Heart right ventricle (tissue), 16 donors: ENCODE measurements around the gene NIPAL3. TPM values are rescaled to one million over a fixed set of nuclear protein-coding genes. Genes with fewer than 3 reads are reported as not detected.

ENCODE experiments used
- ATAC-seq, 8 donors: fragments of 200-7000 bp; cut with Tn5 transposase; one replicate each; pipeline ENCODE4 v1.9.1; 2020; ENCODE audit warnings: mild to moderate bottlenecking in 8 of 8, moderate library complexity in 8 of 8, moderate number of reproducible peaks in 1 of 8
- DNase-seq, 2 donors: peaks; one replicate each; pipeline ENCODE4 v3.0.0-alpha.2; 2020
- H3K27ac ChIP-seq, 10 donors: fragments of 200-600 bp; sonication (generic) in 2 of 10; one replicate each; pipeline versions ENCODE4 v1.5.0 to v1.8.0; 2020 to 2022; ENCODE audit warnings: mild to moderate bottlenecking in 3 of 10
- H3K27me3 ChIP-seq, 7 donors: fragments of 200-600 bp; one replicate each; pipeline ENCODE4 v1.8.0; 2021 to 2022; ENCODE audit warnings: mild to moderate bottlenecking in 2 of 7
- H3K36me3 ChIP-seq, 9 donors: fragments of 200-600 bp; sonication (generic) in 1 of 9; one replicate each; pipeline versions ENCODE4 v1.5.0 to v1.8.0; 2020 to 2022; ENCODE audit warnings: mild to moderate bottlenecking in 2 of 9
- H3K4me1 ChIP-seq, 9 donors: fragments of 200-600 bp; sonication (generic) in 1 of 9; one replicate each; pipeline versions ENCODE4 v1.5.0 to v1.8.0; 2020 to 2022; ENCODE audit warnings: mild to moderate bottlenecking in 4 of 9
- H3K4me3 ChIP-seq, 10 donors: fragments of 200-600 bp; sonication (generic) in 2 of 10; one replicate each; pipeline versions ENCODE4 v1.5.0 to v1.8.0; 2020 to 2022; ENCODE audit warnings: mild to moderate bottlenecking in 7 of 10, moderate library complexity in 2 of 10
- H3K9me3 ChIP-seq, 11 donors: fragments of 200-600 bp in 10 of 11; sonication (generic) in 2 of 11; one replicate each; pipeline versions ENCODE4 v1.5.0 to v1.8.0; 2013 to 2022; ENCODE audit warnings: mild to moderate bottlenecking in 2 of 11, control low read depth in 1 of 11, moderate library complexity in 1 of 11
- WGBS, 2 donors: extraction: QIAGEN DNeasy Blood & Tissue Kit; methylation state at CpG; one replicate each; pipeline ENCODE4 v1.1.7; 2013; ENCODE audit warnings: inconsistent platforms in 1 of 2; 5-methylcytosine and 5-hydroxymethylcytosine counted together
- intact Hi-C, 10 donors: fragments of 100-400 bp; cut with DNase I; formaldehyde crosslinking; loops; one replicate each; pipeline versions ENCODE4 v1.11.1 to v1.14.2; 2022
- polyA plus RNA-seq, 2 donors: library from polyadenylated mRNA; stranded (reverse); fragments of 200-250 nt; gene quantifications; one replicate each; pipeline ENCODE4 v1.2.3, GENCODE V29; 2013
- total RNA-seq, 10 donors: library from RNA; stranded (reverse); fragmentation: NEBNext Ultra II Directional in 3 of 10; extraction: Animal tissue kit (Norgen Biotek cat#: 25700) in 3 of 10; gene quantifications; one replicate each; pipeline versions ENCODE4 v1.2.1 to v1.2.4, GENCODE V29; 2021 to 2023
- TF ChIP-seq, protein P1 (sequence below), 9 donors: fragments of 200-600 bp; sonication (generic) in 2 of 9; IDR thresholded peaks; one replicate each; pipeline versions ENCODE4 v1.5.0 to v1.8.0; 2021 to 2022; ENCODE audit warnings: antibody characterized with exemption in 9 of 9, mild to moderate bottlenecking in 5 of 9, moderate library complexity in 1 of 9
- donor health status: Arrhythmogenic right ventricular cardiomyopathy.
- donor health status: ischemic (EF 13 %, LVEDD 7.1; RV severe dilation, severe dysfunction).
- donor health status: healthy with polysubstance abuse.
- donor health status: DM: no; HTN: yes; CAD: no.
- donor health status: DM: no; HTN: no; CAD: no.
- donor health status: ischemic (EF 25% LVEDD 6.9; RV normal size, moderate dysfunction).
- donor health status: ischemic (EF 25% LVEDD 5.7; RV mildly dilated, moderate dysfunction).
- donor health status: healthy.
- donor health status: DM: yes; HTN: yes; CAD: no.
- donor health status: Ischemic cardiomyopathy.
- donor health status: ischemic (EF 35%, LVEDD 5.7; RV mildly dilated, moderate dysfunction).
- donor health status: nonischemic (EF 11% LVEDD 7.7; RV severe dilation, severe dysfunction).
- donor health status: DM: yes; HTN: yes; CAD: no.
- donor health status: PGD.
- donor health status: ischemic (EF 29% LVEDD 5.4; RV normal size, mild dysfunction).
- donor health status: nonischemic (EF 23%, LVEDD 6.1; RV moderate dilation, normal function).

Gene NIPAL3
- total and polyA plus RNA-seq, 12 donors: 5.3 to 44.9 (median 26.5) TPM

GRCh38 chr1:24498589-24498988 lies 83.0 kb downstream of the NIPAL3 start:
- Histone ChIP-seq H3K27me3 (peaks cover 0 to 9% (median 0%) of the 10 kb centered on the region in 7 donors), H3K27ac (no peak overlapping the region), H3K36me3 (no peaks in the 10 kb centered on the region), H3K4me1 (peaks cover 0 to 18% (median 11%) of the 10 kb centered on the region in 9 donors), H3K4me3 (no peak overlapping the region), H3K9me3 (peaks cover 0 to 3% (median 0%) of the 10 kb centered on the region in 11 donors)
- TF ChIP-seq, protein P1, sequence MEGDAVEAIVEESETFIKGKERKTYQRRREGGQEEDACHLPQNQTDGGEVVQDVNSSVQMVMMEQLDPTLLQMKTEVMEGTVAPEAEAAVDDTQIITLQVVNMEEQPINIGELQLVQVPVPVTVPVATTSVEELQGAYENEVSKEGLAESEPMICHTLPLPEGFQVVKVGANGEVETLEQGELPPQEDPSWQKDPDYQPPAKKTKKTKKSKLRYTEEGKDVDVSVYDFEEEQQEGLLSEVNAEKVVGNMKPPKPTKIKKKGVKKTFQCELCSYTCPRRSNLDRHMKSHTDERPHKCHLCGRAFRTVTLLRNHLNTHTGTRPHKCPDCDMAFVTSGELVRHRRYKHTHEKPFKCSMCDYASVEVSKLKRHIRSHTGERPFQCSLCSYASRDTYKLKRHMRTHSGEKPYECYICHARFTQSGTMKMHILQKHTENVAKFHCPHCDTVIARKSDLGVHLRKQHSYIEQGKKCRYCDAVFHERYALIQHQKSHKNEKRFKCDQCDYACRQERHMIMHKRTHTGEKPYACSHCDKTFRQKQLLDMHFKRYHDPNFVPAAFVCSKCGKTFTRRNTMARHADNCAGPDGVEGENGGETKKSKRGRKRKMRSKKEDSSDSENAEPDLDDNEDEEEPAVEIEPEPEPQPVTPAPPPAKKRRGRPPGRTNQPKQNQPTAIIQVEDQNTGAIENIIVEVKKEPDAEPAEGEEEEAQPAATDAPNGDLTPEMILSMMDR (IDR thresholded peaks at IDR 0.05): no peak
- 88 to 92% methylated on average over 12 of the region's 12 CpGs for WGBS, 2 donors
- no peak for DNase-seq
- no peak for ATAC-seq
- intact Hi-C loops: no loop called here

DNA sequence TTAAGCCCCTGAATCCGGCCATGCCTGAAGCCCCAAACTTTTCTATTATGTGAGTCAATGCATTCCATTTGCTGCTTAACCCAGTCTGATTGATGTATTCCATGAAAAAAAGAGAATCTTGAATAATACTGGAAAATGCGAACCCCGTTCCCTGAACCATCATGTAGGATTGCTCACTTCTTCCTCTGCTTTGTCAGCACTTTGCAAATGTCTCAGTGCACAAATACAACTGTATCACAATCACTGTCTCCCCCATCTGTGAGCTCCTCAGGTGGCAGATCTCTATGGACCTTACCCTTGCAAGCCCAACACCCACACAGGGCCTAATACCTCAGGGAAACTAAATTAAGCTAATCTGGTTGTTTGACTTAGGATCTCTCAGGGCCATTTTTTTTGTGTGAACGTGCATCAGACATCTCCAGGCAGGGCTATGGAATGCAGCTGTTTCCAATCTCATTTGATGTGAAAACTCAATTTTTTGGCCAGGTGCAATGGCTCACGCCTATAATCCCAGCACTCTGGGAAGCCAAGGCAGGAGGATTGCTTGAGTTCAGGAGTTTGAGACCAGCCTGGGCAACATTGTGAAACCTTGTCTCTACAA lies 84.9 kb downstream of the NIPAL3 start:
- no peak overlapping the region for H3K27ac ChIP-seq
- intact Hi-C loops: loop anchor here in 4 of 10 donors (5.0 to 10.0 kb wide), 3 partner anchors 48 to 86 kb away; partner anchors contain the start of genes NIPAL3 (in 3 of the 4) and STPG1 (in 2 of the 4)
- 84 to 86% methylated on average over 5 of the region's 5 CpGs for WGBS, 2 donors

DNA sequence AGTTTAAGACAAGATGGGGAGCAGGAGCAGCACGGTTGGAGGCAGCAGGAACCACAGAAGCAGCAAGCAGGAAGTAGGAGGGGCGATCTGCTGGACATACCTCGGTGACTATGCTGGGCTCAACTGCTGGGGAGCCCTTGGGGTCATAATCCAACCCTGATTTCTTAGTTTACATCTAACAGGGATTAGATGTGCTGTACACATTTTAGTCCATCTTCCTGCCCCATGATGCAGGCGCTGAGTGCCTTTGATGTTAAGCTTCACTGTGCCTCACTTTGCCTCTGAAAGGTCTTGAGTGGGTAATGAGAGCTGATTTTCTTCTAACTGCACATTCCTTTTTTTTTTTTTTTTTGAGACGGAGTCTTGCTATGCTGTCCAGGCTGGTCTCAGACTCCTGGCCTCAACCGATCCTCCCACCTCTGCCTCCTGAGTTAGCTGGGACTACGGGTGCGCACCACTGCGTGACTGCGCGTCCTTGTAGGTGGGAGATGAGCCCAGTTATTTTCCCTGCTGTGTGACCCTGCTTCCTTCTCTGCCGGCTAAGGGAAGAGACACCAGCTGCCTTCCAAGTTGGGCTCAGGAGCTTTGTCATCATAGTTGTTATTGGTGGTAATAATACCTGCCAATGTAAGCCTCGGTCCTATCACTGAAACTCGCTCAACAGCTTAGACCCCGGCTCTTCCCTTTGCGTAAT lies 85.9 kb downstream of the NIPAL3 start:
- TF ChIP-seq, protein P1 (IDR thresholded peaks at IDR 0.05): no peak
- H3K36me3 ChIP-seq: no peaks in the 10 kb centered on the region
- peak overlapping the region in 8 of 10 donors; percentile 71 to 92 (median 88) for H3K27ac ChIP-seq
- H3K4me1 ChIP-seq: peaks cover 0 to 20% (median 18%) of the 10 kb centered on the region in 9 donors
- peaks cover 0 to 4% (median 0%) of the 10 kb centered on the region in 7 donors for H3K27me3 ChIP-seq
- DNase-seq: peak in 1 of 2 donors; percentile 6
- no peaks in the 10 kb centered on the region for H3K9me3 ChIP-seq
- intact Hi-C loops: loop anchor here in 6 of 10 donors (1.0 to 10.0 kb wide), 6 partner anchors 27 to 87 kb away; partner anchors contain the start of genes NIPAL3 (in 3 of the 6) and STPG1 (in 2 of the 6)
- peak in 1 of 8 donors; percentile 5 for ATAC-seq
- peak overlapping the region; percentile 40 to 87 (median 76) for H3K4me3 ChIP-seq
- WGBS, 2 donors: 53 to 59% methylated on average over 16 of the region's 16 CpGs

More for the DNA sequence above, 84.9 kb downstream of the NIPAL3 start:
- TF ChIP-seq, protein P1 (IDR thresholded peaks at IDR 0.05): no peak
- Histone ChIP-seq H3K4me1 (peaks cover 0 to 20% (median 18%) of the 10 kb centered on the region in 9 donors), H3K4me3 (no peak overlapping the region), H3K9me3 (peaks cover 0 to 3% (median 0%) of the 10 kb centered on the region in 11 donors), H3K36me3 (no peaks in the 10 kb centered on the region), H3K27me3 (peaks cover 0 to 7% (median 0%) of the 10 kb centered on the region in 7 donors)
- ATAC-seq: no peak
- no peak for DNase-seq

GRCh38 chr1:24502065-24502708 lies 86.6 kb downstream of the NIPAL3 start:
- H3K27ac ChIP-seq: peak overlapping the region; percentile 60 to 92 (median 88)
- peaks cover 0 to 23% (median 20%) of the 10 kb centered on the region in 9 donors for H3K4me1 ChIP-seq
- DNase-seq: peak; percentile 60 to 65
- 2% methylated on average over 39 of the region's 39 CpGs for WGBS, 2 donors
- peak overlapping the region; percentile 40 to 87 (median 76) for H3K4me3 ChIP-seq
- H3K9me3 ChIP-seq: no peaks in the 10 kb centered on the region
- H3K36me3 ChIP-seq: no peaks in the 10 kb centered on the region
- H3K27me3 ChIP-seq: peaks cover 0 to 4% (median 0%) of the 10 kb centered on the region in 7 donors
- TF ChIP-seq, protein P1 (IDR thresholded peaks at IDR 0.05): no peak
- intact Hi-C loops: loop anchor here in 6 of 10 donors (1.0 to 10.0 kb wide), 6 partner anchors 27 to 87 kb away; partner anchors contain the start of genes NIPAL3 (in 3 of the 6) and STPG1 (in 2 of the 6)
- ATAC-seq: peak; percentile 60 to 80 (median 74)
